Neural cell (in vitro differentiated cells): Measurements from ENCODE around the gene OVOL1. TPM values are rescaled to one million over a fixed set of nuclear protein-coding genes. Genes with fewer than 3 reads are reported as not detected.

Source experiments
- H2AFZ ChIP-seq: fragments of 200-600, 300-800 bp; sonication (generic), shearing (Covaris generic); 2 replicates; pipeline ENCODE4 v1.6.0; 2014; ENCODE audit warnings: low read depth, mild to moderate bottlenecking, antibody characterized with exemption, low read length, moderate library complexity
- H3F3A ChIP-seq: fragments of 200-600 bp; shearing (Covaris generic); 2 replicates; pipeline ENCODE4 v1.6.1; 2016; ENCODE audit warnings: mild to moderate bottlenecking, moderate library complexity, mixed read lengths, antibody characterized with exemption, low read length; ENCODE audit not compliant: insufficient read depth, poor library complexity, severe bottlenecking
- H3K27ac ChIP-seq: fragments of 200-600, 300-800 bp; sonication (generic), shearing (Covaris generic); 2 replicates; pipeline ENCODE4 v1.5.1; 2014; ENCODE audit warnings: mild to moderate bottlenecking, low read length, moderate library complexity
- H3K27me3 ChIP-seq: fragments of 300-800, 200-600 bp; sonication (generic), shearing (Covaris generic); 2 replicates; pipeline ENCODE4 v1.6.0; 2014; ENCODE audit warnings: mild to moderate bottlenecking, low read depth, low read length, moderate library complexity; ENCODE audit not compliant: insufficient read depth
- H3K36me3 ChIP-seq: fragments of 300-800, 200-600 bp; sonication (generic), shearing (Covaris generic); 2 replicates; pipeline ENCODE4 v1.5.1; 2014; ENCODE audit warnings: mild to moderate bottlenecking, antibody characterized with exemption, low read length, moderate library complexity; ENCODE audit not compliant: insufficient read depth
- H3K4me2 ChIP-seq: fragments of 300-800, 200-600 bp; sonication (generic), shearing (Covaris generic); 2 replicates; pipeline ENCODE4 v1.6.0; 2014; ENCODE audit warnings: mild to moderate bottlenecking, low read length
- H3K4me3 ChIP-seq: fragments of 300-800, 200-600 bp; sonication (generic), shearing (Covaris generic); 2 replicates; pipeline ENCODE4 v1.5.1; 2014; ENCODE audit warnings: mild to moderate bottlenecking, low read length, moderate library complexity
- H3K79me2 ChIP-seq: fragments of 200-600 bp; shearing (Covaris generic); replicated peaks from 2 replicates; pipeline ENCODE4 v1.6.0; 2014; ENCODE audit warnings: mild to moderate bottlenecking, low read length, moderate library complexity; ENCODE audit not compliant: insufficient read depth
- H3K9ac ChIP-seq: fragments of 300-800, 200-600 bp; sonication (generic), shearing (Covaris generic); 2 replicates; pipeline ENCODE4 v1.6.1; 2016; ENCODE audit warnings: mild to moderate bottlenecking, low read length, mixed read lengths
- H3K9me2 ChIP-seq: fragments of 200-600 bp; shearing (Covaris generic); 2 replicates; pipeline ENCODE4 v1.6.1; 2016; ENCODE audit warnings: mild to moderate bottlenecking, low read length, mixed read lengths; ENCODE audit not compliant: insufficient read depth
- H3K9me3 ChIP-seq: fragments of 200-600, 300-800 bp; sonication (generic), shearing (Covaris generic); 2 replicates; pipeline ENCODE4 v1.6.1; 2016; ENCODE audit warnings: mild to moderate bottlenecking, mixed run types, low read length, moderate library complexity, mixed read lengths
- H4K20me1 ChIP-seq: fragments of 200-600 bp; shearing (Covaris generic); 2 replicates; pipeline ENCODE4 v1.6.1; 2016; ENCODE audit warnings: mild to moderate bottlenecking, mixed run types; ENCODE audit not compliant: insufficient read depth
- CTCF ChIP-seq: fragments of 450-650 bp; IDR thresholded peaks from 2 replicates; pipeline ENCODE4 v1.5.1; 2014; ENCODE audit warnings: antibody characterized with exemption, mild to moderate bottlenecking, moderate library complexity; ENCODE audit not compliant: poor library complexity, severe bottlenecking
- EP300 ChIP-seq: fragments of 450-650 bp; conservative IDR thresholded peaks from 2 replicates; pipeline ENCODE4 v1.6.1; 2014; ENCODE audit warnings: antibody characterized with exemption, mild to moderate bottlenecking, moderate library complexity; ENCODE audit not compliant: poor library complexity, severe bottlenecking
- EZH2 ChIP-seq: fragments of 200-600, 300-800 bp; shearing (Covaris generic), sonication (generic); IDR thresholded peaks from 2 replicates; pipeline ENCODE4 v1.6.1; 2014; ENCODE audit warnings: antibody characterized with exemption, low read length, borderline replicate concordance, mild to moderate bottlenecking; ENCODE audit not compliant: insufficient read depth, poor library complexity, severe bottlenecking
- MXI1 ChIP-seq: fragments of 450-650 bp; conservative IDR thresholded peaks from 2 replicates; pipeline ENCODE4 v1.6.1; 2014; ENCODE audit warnings: antibody characterized with exemption, mild to moderate bottlenecking; ENCODE audit not compliant: poor library complexity, severe bottlenecking
- POLR2AphosphoS5 ChIP-seq: IDR thresholded peaks from 2 replicates; pipeline ENCODE4 v1.6.1; 2012
- RAD21 ChIP-seq: fragments of 450-650 bp; conservative IDR thresholded peaks from 2 replicates; pipeline ENCODE4 v1.6.1; 2014; ENCODE audit warnings: antibody characterized with exemption, mild to moderate bottlenecking, moderate library complexity
- REST ChIP-seq: IDR thresholded peaks from 2 replicates; pipeline ENCODE4 v1.6.1; 2012; ENCODE audit warnings: borderline replicate concordance
- SMC3 ChIP-seq: fragments of 450-650 bp; conservative IDR thresholded peaks from 2 replicates; pipeline ENCODE4 v1.6.1; 2014; ENCODE audit warnings: antibody characterized with exemption, mild to moderate bottlenecking, moderate library complexity; ENCODE audit not compliant: poor library complexity
- TAF1 ChIP-seq: IDR thresholded peaks from 2 replicates; pipeline ENCODE4 v1.6.1; 2012; ENCODE audit warnings: low read depth
- polyA plus RNA-seq: library from polyadenylated mRNA; depleted of rRNA; stranded (reverse); fragments of >200 nt; gene quantifications from 2 replicates; pipeline ENCODE4 v1.2.3, GENCODE V29; 2014

The OVOL1 gene
- polyA plus RNA-seq, 1 donor from 2014 or later = not detected

GRCh38 chr11:65791719-65792213 lies 4.9 kb downstream of the OVOL1 start:
- Histone ChIP-seq H3K27ac (no peak overlapping the region), H3K27me3 (peaks cover 34% of the 10 kb centered on the region), H3K79me2 (no peaks in the 10 kb centered on the region), H3F3A (no peaks in the 10 kb centered on the region), H3K4me2 (no peak overlapping the region), H3K9ac (no peak overlapping the region), H3K36me3 (no peaks in the 10 kb centered on the region), H3K4me3 (no peak overlapping the region), H2AFZ (no peak overlapping the region), H4K20me1 (no peaks in the 10 kb centered on the region), H3K9me3 (no peaks in the 10 kb centered on the region), H3K9me2 (no peaks in the 10 kb centered on the region)
- TF ChIP-seq POLR2AphosphoS5 = no peak
- TF ChIP-seq RAD21 = no peak
- TF ChIP-seq EZH2 = no peak
- no peak for TF ChIP-seq REST

- no peak for TF ChIP-seq MXI1
- no peak for TF ChIP-seq RAD21
- TF ChIP-seq REST = no peak
- no peak for TF ChIP-seq TAF1
- TF ChIP-seq SMC3 = no peak
- no peak for TF ChIP-seq EZH2
- TF ChIP-seq CTCF = no peak
- TF ChIP-seq EP300 = no peak
- no peak for TF ChIP-seq POLR2AphosphoS5
- H3K36me3 ChIP-seq = no peaks in the 10 kb centered on the region
- H3K27ac ChIP-seq = no peak overlapping the region
- no peaks in the 10 kb centered on the region for H3F3A ChIP-seq
- peaks cover 29% of the 10 kb centered on the region for H3K27me3 ChIP-seq
- no peaks in the 10 kb centered on the region for H3K79me2 ChIP-seq
- no peak overlapping the region for H2AFZ ChIP-seq
- no peak overlapping the region for H3K4me3 ChIP-seq
- H3K9me3 ChIP-seq = no peaks in the 10 kb centered on the region
- no peak overlapping the region for H3K9ac ChIP-seq
- H3K4me2 ChIP-seq = no peak overlapping the region
- H4K20me1 ChIP-seq = no peaks in the 10 kb centered on the region
- no peaks in the 10 kb centered on the region for H3K9me2 ChIP-seq
These were observed 5.6 kb downstream of the OVOL1 start for GRCh38 chr11:65792456-65792855.
